GM19238 (cell line): ENCODE measurements around the gene ENAM.
"Not testable (repeated sequence)": the region's sequence is repeated elsewhere in the genome, so short reads cannot be mapped to it uniquely, and the experiment has no call there.

Source experiments
- DNase-seq: peaks from one replicate; pipeline ENCODE4 v3.0.0; 2011; ENCODE audit warnings: low spot score; ENCODE audit not compliant: insufficient read length

ENAM gene

GRCh38 chr4:70629469-70630090, 1.0 kb downstream of the ENAM start:
- DNase-seq, result no peak

- no peak for DNase-seq
These were observed 1.6 kb downstream of the ENAM start for GRCh38 chr4:70630162-70630561.

GRCh38 chr4:70632028-70632427, 3.5 kb downstream of the ENAM start:
- no peak for DNase-seq

- no peak for DNase-seq
These were observed 5.9 kb downstream of the ENAM start for GRCh38 chr4:70634482-70634881.

- DNase-seq, result no peak
These were observed 8.8 kb downstream of the ENAM start for GRCh38 chr4:70637239-70637913.

- DNase-seq, result no peak
These were observed 11.6 kb downstream of the ENAM start for GRCh38 chr4:70640192-70640591.

GRCh38 chr4:70650741-70651140, 22.2 kb downstream of the ENAM start:
- not testable (repeated sequence) for DNase-seq

- DNase-seq, result no peak
These were observed 23.4 kb downstream of the ENAM start for GRCh38 chr4:70651864-70652506.

GRCh38 chr4:70654605-70655011, 26.1 kb downstream of the ENAM start:
- DNase-seq, result no peak

- no peak for DNase-seq
These were observed 28.8 kb downstream of the ENAM start for GRCh38 chr4:70657326-70657725.

GRCh38 chr4:70658418-70658817, 29.9 kb downstream of the ENAM start:
- no peak for DNase-seq

- no peak for DNase-seq
These were observed 31.6 kb downstream of the ENAM start for GRCh38 chr4:70660106-70660505.

- DNase-seq, result not testable (repeated sequence)
These were observed 32.9 kb downstream of the ENAM start for GRCh38 chr4:70661309-70661922.

- DNase-seq, result no peak
These were observed 37.8 kb downstream of the ENAM start, which contains the start of gene JCHAIN for GRCh38 chr4:70666369-70666768. TSS of gene JCHAIN (minus strand) at chr4:70666508. CDS start at chr4:70666490, 18 bp downstream.

GRCh38 chr4:70667740-70668535, 39.4 kb downstream of the ENAM start:
- no peak for DNase-seq

- no peak for DNase-seq
These were observed 41.9 kb downstream of the ENAM start for GRCh38 chr4:70670332-70671014.

GRCh38 chr4:70671091-70671490, 42.5 kb downstream of the ENAM start:
- no peak for DNase-seq

- no peak for DNase-seq
These were observed 45.6 kb downstream of the ENAM start for GRCh38 chr4:70674191-70674590.

GRCh38 chr4:70674731-70675130, 46.2 kb downstream of the ENAM start:
- no peak for DNase-seq

GRCh38 chr4:70676554-70677090, 48.1 kb downstream of the ENAM start:
- no peak for DNase-seq
